Activated B cell treated with CpG ODN at 0.5 μM for 24 hours (primary cell): ENCODE measurements around the gene ADAT3. TPM values are rescaled to one million over a fixed set of nuclear protein-coding genes. Genes with fewer than 3 reads are reported as not detected.

Experiments
- ATAC-seq: fragments of 200-7000 bp; cut with Tn5 transposase; one replicate; pipeline ENCODE4 v1.10.0; 2021; ENCODE audit warnings: low read depth, mild to moderate bottlenecking, moderate library complexity
- CTCF ChIA-PET: fragments of 350-600 bp; sonication (Branson Sonifier 250); formaldehyde crosslinking; loops from one replicate; lab custom pipeline; 2021; ENCODE audit warnings: antibody characterized with exemption; lab: Charles Lee
- POLR2A ChIA-PET: fragments of 350-600 bp; sonication (Branson Sonifier 250); formaldehyde crosslinking; loops from one replicate; lab custom pipeline; 2021; ENCODE audit warnings: antibody characterized with exemption; lab: Charles Lee
- DNase-seq: peaks from one replicate; pipeline ENCODE4 v3.0.0; 2022
- H3K27ac Mint-ChIP-seq: one replicate; pipeline ENCODE4 v1.8.0; 2020; ENCODE audit warnings: mixed read lengths
- H3K27me3 Mint-ChIP-seq: one replicate; pipeline ENCODE4 v1.8.0; 2021; ENCODE audit warnings: mixed read lengths
- H3K36me3 Mint-ChIP-seq: one replicate; pipeline ENCODE4 v1.8.0; 2021; ENCODE audit warnings: low read depth, mixed read lengths
- H3K4me1 Mint-ChIP-seq: one replicate; pipeline ENCODE4 v1.8.0; 2021; ENCODE audit warnings: mixed read lengths
- H3K4me3 Mint-ChIP-seq: one replicate; pipeline ENCODE4 v1.8.0; 2020; ENCODE audit warnings: mild to moderate bottlenecking, mixed read lengths
- H3K9me3 Mint-ChIP-seq: one replicate; pipeline ENCODE4 v1.8.0; 2020; ENCODE audit warnings: mixed read lengths
- intact Hi-C: fragments of 100-400 bp; cut with micrococcal nuclease; formaldehyde crosslinking; loops from one replicate; pipeline ENCODE4 v1.15.1; 2024
- total RNA-seq: library from RNA; stranded (reverse); gene quantifications from 2 replicates; pipeline ENCODE4 v1.2.3, GENCODE V29; 2022
- TF ChIP-seq, protein P1 (sequence below): fragments of 200-600 bp; IDR thresholded peaks from one replicate; pipeline ENCODE4 v1.8.0; 2022; ENCODE audit warnings: antibody characterized with exemption, mild to moderate bottlenecking

The ADAT3 gene
- total RNA-seq, 1 donor from 2014 or later: 14.1 TPM

- Mint-ChIP-seq H3K27me3 (no peaks in the 10 kb centered on the region), H3K4me1 (peaks cover 46% of the 10 kb centered on the region), H3K4me3 (peak overlapping the region; percentile 81), H3K36me3 (peaks cover 10% of the 10 kb centered on the region), H3K27ac (no peak overlapping the region), H3K9me3 (no peaks in the 10 kb centered on the region)
- POLR2A ChIA-PET: interaction anchor here (0.6 to 2.1 kb wide), 10 partner anchors 13 to 332 kb away, joined by 3 to 7 read pairs (median 5); no protein-coding TSS in a partner anchor
- TF ChIP-seq, protein P1, sequence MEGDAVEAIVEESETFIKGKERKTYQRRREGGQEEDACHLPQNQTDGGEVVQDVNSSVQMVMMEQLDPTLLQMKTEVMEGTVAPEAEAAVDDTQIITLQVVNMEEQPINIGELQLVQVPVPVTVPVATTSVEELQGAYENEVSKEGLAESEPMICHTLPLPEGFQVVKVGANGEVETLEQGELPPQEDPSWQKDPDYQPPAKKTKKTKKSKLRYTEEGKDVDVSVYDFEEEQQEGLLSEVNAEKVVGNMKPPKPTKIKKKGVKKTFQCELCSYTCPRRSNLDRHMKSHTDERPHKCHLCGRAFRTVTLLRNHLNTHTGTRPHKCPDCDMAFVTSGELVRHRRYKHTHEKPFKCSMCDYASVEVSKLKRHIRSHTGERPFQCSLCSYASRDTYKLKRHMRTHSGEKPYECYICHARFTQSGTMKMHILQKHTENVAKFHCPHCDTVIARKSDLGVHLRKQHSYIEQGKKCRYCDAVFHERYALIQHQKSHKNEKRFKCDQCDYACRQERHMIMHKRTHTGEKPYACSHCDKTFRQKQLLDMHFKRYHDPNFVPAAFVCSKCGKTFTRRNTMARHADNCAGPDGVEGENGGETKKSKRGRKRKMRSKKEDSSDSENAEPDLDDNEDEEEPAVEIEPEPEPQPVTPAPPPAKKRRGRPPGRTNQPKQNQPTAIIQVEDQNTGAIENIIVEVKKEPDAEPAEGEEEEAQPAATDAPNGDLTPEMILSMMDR: peak; percentile 59
- intact Hi-C loops: loop anchor here (1.0 to 5.0 kb wide), 4 partner anchors 64 to 167 kb away; partner anchors contain the start of genes BTBD2, IZUMO4 and MOB3A
- CTCF ChIA-PET: interaction anchor here (0.8 to 1.4 kb wide), 7 partner anchors 14 to 167 kb away, joined by 3 to 7 read pairs (median 4); partner anchors contain the start of gene MOB3A
- peak; percentile 86 for DNase-seq
- ATAC-seq: peak; percentile 82
Observed at GRCh38 chr19:1929021-1929742, 24.0 kb downstream of the ADAT3 start.

GRCh38 chr19:1931445-1931844 is 26.2 kb downstream of the ADAT3 start:
- H3K27ac Mint-ChIP-seq: no peak overlapping the region
- H3K4me3 Mint-ChIP-seq: peak overlapping the region; percentile 15
- H3K9me3 Mint-ChIP-seq: peaks cover 5% of the 10 kb centered on the region
- DNase-seq (no peak), ATAC-seq (no peak)
- POLR2A ChIA-PET: interaction anchor here (0.5 to 2.1 kb wide), 2 partner anchors 50 to 152 kb away, joined by 4 to 5 read pairs; no protein-coding TSS in a partner anchor
- CTCF ChIA-PET: interaction anchor here (1.7 to 2.3 kb wide), 2 partner anchors 67 to 179 kb away, joined by 3 to 8 read pairs; no protein-coding TSS in a partner anchor
- intact Hi-C loops: no loop called here
- peaks cover 60% of the 10 kb centered on the region for H3K4me1 Mint-ChIP-seq
- peaks cover 3% of the 10 kb centered on the region for H3K36me3 Mint-ChIP-seq
- no peaks in the 10 kb centered on the region for H3K27me3 Mint-ChIP-seq
- TF ChIP-seq, protein P1: no peak

GRCh38 chr19:1932395-1932794 is 27.2 kb downstream of the ADAT3 start:
- ATAC-seq: no peak
- H3K27me3 Mint-ChIP-seq: no peaks in the 10 kb centered on the region
- DNase-seq: no peak
- CTCF ChIA-PET: interaction anchor here (1.5 to 2.3 kb wide), 3 partner anchors 68 to 178 kb away, joined by 3 to 8 read pairs (median 4); no protein-coding TSS in a partner anchor
- TF ChIP-seq, protein P1: no peak
- peaks cover 61% of the 10 kb centered on the region for H3K4me1 Mint-ChIP-seq
- no peak overlapping the region for H3K4me3 Mint-ChIP-seq
- POLR2A ChIA-PET: interaction anchor here (0.6 to 2.1 kb wide), 16 partner anchors 9 to 1203 kb away, joined by 3 to 15 read pairs (median 5); partner anchors contain the start of genes BTBD2 and GNA15
- peaks cover 7% of the 10 kb centered on the region for H3K36me3 Mint-ChIP-seq
- peak overlapping the region; percentile 89 for H3K27ac Mint-ChIP-seq
- intact Hi-C loops: loop anchor here (2.0 kb wide), 1 partner anchor 28 kb away; the partner anchor contains the start of genes ADAT3 and SCAMP4
- H3K9me3 Mint-ChIP-seq: peaks cover 5% of the 10 kb centered on the region

GRCh38 chr19:1933244-1933643 is 28.0 kb downstream of the ADAT3 start:
- H3K4me1 Mint-ChIP-seq: peaks cover 56% of the 10 kb centered on the region

More at GRCh38 chr19:1933244-1933643, 28.0 kb downstream of the ADAT3 start:
- TF ChIP-seq, protein P1: no peak
- ChIA-PET POLR2A (interaction anchor here (0.6 to 2.1 kb wide), 17 partner anchors 9 to 1202 kb away, joined by 3 to 15 read pairs (median 5); partner anchors contain the start of genes BTBD2 and GNA15), CTCF (interaction anchor here (1.5 to 2.3 kb wide), 3 partner anchors 69 to 177 kb away, joined by 3 to 8 read pairs (median 4); no protein-coding TSS in a partner anchor)
- H3K4me3 Mint-ChIP-seq: peak overlapping the region; percentile 56
- H3K27me3 Mint-ChIP-seq: no peaks in the 10 kb centered on the region
- H3K9me3 Mint-ChIP-seq: peaks cover 5% of the 10 kb centered on the region
- DNase-seq: no peak
- peak overlapping the region; percentile 89 for H3K27ac Mint-ChIP-seq
- intact Hi-C loops: loop anchor here (2.0 kb wide), 1 partner anchor 28 kb away; the partner anchor contains the start of genes ADAT3 and SCAMP4
- peak; percentile 64 for ATAC-seq
- H3K36me3 Mint-ChIP-seq: peaks cover 7% of the 10 kb centered on the region
